Measurements from ENCODE around the gene OPA1. TPM values are rescaled to one million over a fixed set of nuclear protein-coding genes. Genes with fewer than 3 reads are reported as not detected.

OPA1 gene
- total RNA-seq, 2 donors from 2014 or later, result 20.8 to 45.8 TPM

GRCh38 chr3:193746832-193747231 lies 153.8 kb downstream of the OPA1 start:
- Histone ChIP-seq H3K36me3 (replicated peaks in 1 of 2; ENCODE audit: insufficient read depth in 1 of 2, low read depth in 2 of 2) (no peaks in the 10 kb centered on the region), H3K9me3 (no peaks in the 10 kb centered on the region), H3K27ac (no peak overlapping the region), H3K4me3 (no peak overlapping the region), H3K27me3 (no peaks in the 10 kb centered on the region), H3K4me1 (peaks cover 32% of the 10 kb centered on the region)
- TF ChIP-seq CTCF (IDR thresholded peaks at IDR 0.05) (no peak), POLR2A (IDR thresholded peaks at IDR 0.05) (no peak)
- no peak for DNase-seq
- ATAC-seq, result no peak
- intact Hi-C loops (cut with DNase I), result no loop called here
- 92 to 95% methylated on average over 5 of the region's 5 CpGs for WGBS, 2 donors

Small RNA genes lying within 50 kb of the gene (small RNA-seq; reads per million reads assigned to genes)
- not detected for gene RF00019
- not detected for gene RN7SL447P

Other genes starting within 250 kb of the OPA1 start
- gene ATP13A5, start 214.5 kb upstream of the OPA1 start, total RNA-seq, result not detected
- gene ATP13A4, start 38.3 kb upstream of the OPA1 start, total RNA-seq, result 10 to 100 TPM in 1 of 2 donors, 1 to 10 TPM in 1; 7.9 to 14.3 TPM